Astrocyte (in vitro differentiated cells and primary cell): ENCODE data around the gene EEF2K. TPM values are rescaled to one million over a fixed set of nuclear protein-coding genes. Genes with fewer than 3 reads are reported as not detected.

Experiments used
- DNase-seq: peaks from one replicate; pipeline ENCODE4 v3.0.0-alpha.2; 2010; ENCODE audit warnings: low read depth
- FAIRE-seq: peaks from 2 replicates; lab custom pipeline; 2011; peaks lifted over from hg19 to GRCh38; lab: Jason Lieb, UNC
- H2AFZ ChIP-seq: 2 replicates; pipeline ENCODE4 v1.6.0; 2012; ENCODE audit warnings: low read depth, low read length, inconsistent platforms
- H3K27ac ChIP-seq: 2 replicates; pipeline ENCODE4 v1.5.1; 2011; ENCODE audit warnings: low read depth, low read length, inconsistent platforms
- H3K27me3 ChIP-seq: 2 replicates; pipeline ENCODE4 v1.6.0; 2011; ENCODE audit warnings: low read length, inconsistent platforms; ENCODE audit not compliant: insufficient read depth
- H3K36me3 ChIP-seq: 2 replicates; pipeline ENCODE4 v1.5.1; 2011; ENCODE audit warnings: low read length, inconsistent platforms; ENCODE audit not compliant: insufficient read depth
- H3K4me1 ChIP-seq: 2 replicates; pipeline ENCODE4 v1.5.1; 2011; ENCODE audit warnings: low read length, inconsistent platforms; ENCODE audit not compliant: insufficient read depth
- H3K4me2 ChIP-seq: 2 replicates; pipeline ENCODE4 v1.6.0; 2012; ENCODE audit warnings: low read length, inconsistent platforms
- H3K4me3 ChIP-seq: 2 replicates; pipeline ENCODE4 v1.5.1; 2011; ENCODE audit warnings: low read depth, mild to moderate bottlenecking, low read length, inconsistent platforms; ENCODE audit not compliant: insufficient read depth
- H3K79me2 ChIP-seq: 2 replicates; pipeline ENCODE4 v1.6.0; 2012; ENCODE audit warnings: mild to moderate bottlenecking, low read length, inconsistent platforms; ENCODE audit not compliant: insufficient read depth
- H3K9ac ChIP-seq: 2 replicates; pipeline ENCODE4 v1.6.0; 2012; ENCODE audit warnings: mild to moderate bottlenecking, low read length, inconsistent platforms
- H3K9me3 ChIP-seq: 2 replicates; pipeline ENCODE4 v1.5.1; 2012; ENCODE audit warnings: low read depth, mild to moderate bottlenecking, low read length, inconsistent platforms; ENCODE audit not compliant: insufficient read depth
- H4K20me1 ChIP-seq: 2 replicates; pipeline ENCODE4 v1.6.0; 2012; ENCODE audit warnings: low read length, inconsistent platforms; ENCODE audit not compliant: insufficient read depth
- H3K27ac Mint-ChIP-seq: one replicate; pipeline ENCODE4 v1.8.0; 2021; ENCODE audit warnings: mild to moderate bottlenecking, mixed read lengths; ENCODE audit not compliant: unreplicated experiment
- H3K27me3 Mint-ChIP-seq: one replicate; pipeline ENCODE4 v1.8.0; 2021; ENCODE audit warnings: low read depth, mixed read lengths; ENCODE audit not compliant: unreplicated experiment
- H3K36me3 Mint-ChIP-seq: one replicate; pipeline ENCODE4 v1.8.0; 2021; ENCODE audit warnings: low read depth, mixed read lengths; ENCODE audit not compliant: unreplicated experiment
- H3K4me1 Mint-ChIP-seq: one replicate; pipeline ENCODE4 v1.8.0; 2021; ENCODE audit warnings: low read depth, mixed read lengths; ENCODE audit not compliant: unreplicated experiment
- H3K4me3 Mint-ChIP-seq: one replicate; pipeline ENCODE4 v1.8.0; 2021; ENCODE audit warnings: mild to moderate bottlenecking, moderate library complexity, mixed read lengths; ENCODE audit not compliant: unreplicated experiment
- H3K9me3 Mint-ChIP-seq: one replicate; pipeline ENCODE4 v1.8.0; 2021; ENCODE audit warnings: mild to moderate bottlenecking, mixed read lengths; ENCODE audit not compliant: unreplicated experiment
- CTCF ChIP-seq: IDR thresholded peaks from 2 replicates; pipeline ENCODE4 v1.5.1; 2011; ENCODE audit warnings: low read depth, mild to moderate bottlenecking, inconsistent platforms, low read length, moderate library complexity; ENCODE audit not compliant: insufficient read depth
- EZH2 ChIP-seq: IDR thresholded peaks from 2 replicates; pipeline ENCODE4 v1.6.1; 2012; ENCODE audit warnings: mild to moderate bottlenecking, low read length, inconsistent platforms; ENCODE audit not compliant: insufficient read depth
- total RNA-seq: library from RNA; stranded (reverse); gene quantifications from 2 replicates; pipeline ENCODE4 v1.2.1, GENCODE V29; 2021

Gene EEF2K
- total RNA-seq, 1 donor from 2014 or later = 20.9 TPM

- H3K27me3 ChIP-seq = no peaks in the 10 kb centered on the region
- no peaks in the 10 kb centered on the region for H3K27me3 Mint-ChIP-seq
- no peaks in the 10 kb centered on the region for H3K4me1 ChIP-seq
- FAIRE-seq = no peak
- H3K4me2 ChIP-seq = no peak overlapping the region
- peak overlapping the region; percentile 15 for H3K4me3 Mint-ChIP-seq
- H3K9ac ChIP-seq = no peak overlapping the region
- H3K9me3 Mint-ChIP-seq = no peaks in the 10 kb centered on the region
- H3K36me3 Mint-ChIP-seq = peaks cover 17% of the 10 kb centered on the region
- no peaks in the 10 kb centered on the region for H3K79me2 ChIP-seq
- H3K27ac ChIP-seq = no peak overlapping the region
- no peak overlapping the region for H2AFZ ChIP-seq
- no peak for TF ChIP-seq EZH2
- TF ChIP-seq CTCF = no peak
- no peaks in the 10 kb centered on the region for H3K4me1 Mint-ChIP-seq
- DNase-seq = no peak
- H3K27ac Mint-ChIP-seq = no peak overlapping the region
- H3K4me3 ChIP-seq = no peak overlapping the region
- peaks cover 9% of the 10 kb centered on the region for H3K36me3 ChIP-seq
- H3K9me3 ChIP-seq = no peaks in the 10 kb centered on the region
- H4K20me1 ChIP-seq = no peaks in the 10 kb centered on the region
Observed at GRCh38 chr16:22314661-22315626, 108.9 kb downstream of the EEF2K start.

GRCh38 chr16:22315979-22316378, 109.9 kb downstream of the EEF2K start:
- H3K27ac ChIP-seq = no peak overlapping the region
- no peak overlapping the region for H3K9ac ChIP-seq
- Mint-ChIP-seq H3K4me1 (no peaks in the 10 kb centered on the region), H3K27ac (no peak overlapping the region), H3K4me3 (no peak overlapping the region), H3K27me3 (no peaks in the 10 kb centered on the region), H3K9me3 (no peaks in the 10 kb centered on the region), H3K36me3 (peaks cover 17% of the 10 kb centered on the region)
- H3K9me3 ChIP-seq = no peaks in the 10 kb centered on the region
- no peak overlapping the region for H3K4me3 ChIP-seq
- H2AFZ ChIP-seq = no peak overlapping the region
- H3K4me2 ChIP-seq = no peak overlapping the region
- H3K4me1 ChIP-seq = no peaks in the 10 kb centered on the region
- FAIRE-seq = no peak
- TF ChIP-seq CTCF = no peak
- TF ChIP-seq EZH2 = no peak
- H3K79me2 ChIP-seq = no peaks in the 10 kb centered on the region
- H3K27me3 ChIP-seq = no peaks in the 10 kb centered on the region
- H4K20me1 ChIP-seq = peaks cover 6% of the 10 kb centered on the region
- peaks cover 7% of the 10 kb centered on the region for H3K36me3 ChIP-seq
- no peak for DNase-seq

- H3K4me3 Mint-ChIP-seq = no peak overlapping the region
Observed at GRCh38 chr16:22316411-22316811, 110.3 kb downstream of the EEF2K start.

More at GRCh38 chr16:22316411-22316811, 110.3 kb downstream of the EEF2K start:
- Mint-ChIP-seq H3K27ac (no peak overlapping the region), H3K36me3 (peaks cover 17% of the 10 kb centered on the region), H3K9me3 (no peaks in the 10 kb centered on the region), H3K4me1 (no peaks in the 10 kb centered on the region), H3K27me3 (no peaks in the 10 kb centered on the region)
- no peaks in the 10 kb centered on the region for H3K79me2 ChIP-seq
- DNase-seq (no peak), FAIRE-seq (no peak)
- no peaks in the 10 kb centered on the region for H3K9me3 ChIP-seq
- peaks cover 7% of the 10 kb centered on the region for H3K36me3 ChIP-seq
- H3K9ac ChIP-seq = no peak overlapping the region
- H3K4me2 ChIP-seq = no peak overlapping the region
- H3K4me1 ChIP-seq = no peaks in the 10 kb centered on the region
- H3K27ac ChIP-seq = no peak overlapping the region
- TF ChIP-seq EZH2 (no peak), CTCF (no peak)
- H3K27me3 ChIP-seq = no peaks in the 10 kb centered on the region
- peaks cover 10% of the 10 kb centered on the region for H4K20me1 ChIP-seq
- H3K4me3 ChIP-seq = no peak overlapping the region
- H2AFZ ChIP-seq = no peak overlapping the region
